Right kidney (tissue), 1 donor: ENCODE data around the gene INPP4A.

Experiments used
- DNase-seq: peaks from one replicate; pipeline ENCODE4 v3.0.0-alpha.2; 2016

The INPP4A gene

DNA sequence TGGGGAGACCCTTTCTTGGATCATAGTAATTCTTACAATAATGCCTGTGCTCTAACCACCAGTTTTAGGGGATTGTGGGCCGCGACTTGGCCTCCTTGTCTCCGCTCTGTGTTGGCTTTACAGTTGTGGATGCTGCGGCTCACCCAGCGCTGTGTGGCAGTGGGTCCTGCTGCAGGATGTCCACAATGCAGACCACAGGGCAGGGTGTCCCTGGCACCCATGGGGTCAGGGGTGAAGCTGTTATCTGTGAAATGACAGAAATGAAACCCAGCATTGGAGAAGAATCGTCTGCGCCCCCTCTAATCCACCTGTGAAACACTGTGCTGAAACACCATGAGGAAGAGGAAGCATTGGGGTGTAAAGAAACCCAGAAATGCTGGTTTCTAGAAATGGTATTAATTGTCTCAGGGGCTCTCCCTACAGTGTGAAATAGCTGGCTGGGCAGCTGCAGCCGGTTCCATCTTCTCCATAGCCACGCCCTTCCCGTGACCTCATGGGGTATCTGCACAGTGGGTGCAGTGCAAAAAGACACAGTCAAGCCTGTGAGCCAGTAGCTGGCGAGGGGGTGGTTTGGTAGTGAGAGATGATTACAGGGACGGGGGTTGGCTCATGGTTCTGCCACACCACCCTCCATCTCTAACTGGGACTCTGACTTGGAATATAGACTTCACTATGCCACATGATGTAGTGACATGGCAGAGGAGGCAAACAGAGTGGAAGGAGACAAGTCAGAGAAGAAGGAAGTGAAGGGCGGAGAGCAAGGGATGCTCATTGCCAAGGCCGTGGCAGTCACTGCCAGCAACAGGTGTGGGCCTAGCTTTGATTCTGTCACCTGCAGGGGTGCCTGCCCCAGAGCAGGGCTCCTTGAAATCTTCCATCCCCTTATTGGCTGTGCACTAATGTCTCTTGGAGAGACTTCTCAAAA is 16.2 kb downstream of the INPP4A start:
- no peak for DNase-seq

DNA sequence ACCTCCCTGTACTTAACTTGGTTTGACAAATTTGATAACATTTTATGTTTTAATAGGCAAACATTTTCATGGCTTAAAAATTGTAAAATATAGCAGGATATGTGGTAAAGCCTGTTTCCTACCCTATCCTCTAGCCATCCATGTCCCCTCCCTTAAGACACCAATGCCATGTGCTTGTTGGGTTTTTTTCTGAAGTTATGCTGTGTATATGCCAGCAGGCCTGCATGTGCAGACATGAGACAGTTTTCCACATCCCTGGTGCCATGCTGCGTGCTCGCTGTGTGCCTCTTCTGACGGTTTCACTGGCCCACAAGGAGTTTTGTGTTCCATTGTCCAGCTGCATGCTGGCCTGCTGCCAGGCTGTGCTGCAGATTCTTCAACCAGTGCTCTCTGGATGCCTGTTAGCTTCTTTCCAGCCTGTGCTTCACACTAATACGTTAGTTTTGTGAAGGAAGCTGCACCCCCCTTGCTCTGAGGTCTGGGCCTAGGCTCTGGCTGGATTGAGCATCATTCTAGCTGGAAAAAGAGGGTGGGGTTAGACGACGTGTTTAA is 16.9 kb downstream of the INPP4A start:
- no peak for DNase-seq

DNA sequence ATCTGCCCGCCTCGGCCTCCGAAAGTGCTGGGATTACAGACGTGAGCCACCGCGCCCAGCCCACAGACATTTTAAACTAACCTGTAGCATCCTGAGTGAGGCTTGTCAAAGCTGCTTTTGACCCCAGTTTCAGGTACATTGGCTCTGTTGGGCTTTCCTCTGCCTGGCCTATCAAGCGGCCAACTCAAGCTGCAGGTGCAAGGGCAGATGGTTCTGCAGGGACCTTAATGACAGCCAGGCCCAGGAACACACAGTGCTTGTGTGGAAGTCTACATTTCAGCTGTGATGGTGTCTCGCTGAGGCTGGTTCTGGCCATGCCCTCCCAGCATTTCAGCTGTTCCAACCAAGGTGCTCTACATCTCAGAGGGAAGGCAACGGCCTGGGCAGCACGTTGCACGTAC is 18.4 kb downstream of the INPP4A start:
- no peak for DNase-seq

DNA sequence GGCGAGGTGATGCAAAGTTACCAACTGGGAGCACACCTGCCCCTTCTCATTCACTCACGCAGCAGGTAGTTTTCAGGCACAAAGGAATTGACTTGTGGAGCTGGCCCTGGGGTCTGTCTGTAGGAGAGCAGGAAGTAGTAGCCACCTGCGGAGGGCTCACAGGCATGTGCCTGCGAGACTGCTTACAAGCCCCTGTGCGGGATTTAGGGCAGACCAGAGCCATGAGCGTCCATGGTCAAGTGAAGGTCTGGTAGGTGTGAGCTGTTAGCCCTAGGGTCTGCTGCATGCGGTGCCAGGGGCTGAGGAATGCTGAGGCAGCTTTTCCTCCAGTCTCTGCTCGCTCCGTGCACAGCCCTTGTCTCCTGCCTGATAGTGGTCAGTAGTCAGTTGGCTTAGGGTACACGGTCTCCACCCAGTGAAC is 18.9 kb downstream of the INPP4A start:
- no peak for DNase-seq

DNA sequence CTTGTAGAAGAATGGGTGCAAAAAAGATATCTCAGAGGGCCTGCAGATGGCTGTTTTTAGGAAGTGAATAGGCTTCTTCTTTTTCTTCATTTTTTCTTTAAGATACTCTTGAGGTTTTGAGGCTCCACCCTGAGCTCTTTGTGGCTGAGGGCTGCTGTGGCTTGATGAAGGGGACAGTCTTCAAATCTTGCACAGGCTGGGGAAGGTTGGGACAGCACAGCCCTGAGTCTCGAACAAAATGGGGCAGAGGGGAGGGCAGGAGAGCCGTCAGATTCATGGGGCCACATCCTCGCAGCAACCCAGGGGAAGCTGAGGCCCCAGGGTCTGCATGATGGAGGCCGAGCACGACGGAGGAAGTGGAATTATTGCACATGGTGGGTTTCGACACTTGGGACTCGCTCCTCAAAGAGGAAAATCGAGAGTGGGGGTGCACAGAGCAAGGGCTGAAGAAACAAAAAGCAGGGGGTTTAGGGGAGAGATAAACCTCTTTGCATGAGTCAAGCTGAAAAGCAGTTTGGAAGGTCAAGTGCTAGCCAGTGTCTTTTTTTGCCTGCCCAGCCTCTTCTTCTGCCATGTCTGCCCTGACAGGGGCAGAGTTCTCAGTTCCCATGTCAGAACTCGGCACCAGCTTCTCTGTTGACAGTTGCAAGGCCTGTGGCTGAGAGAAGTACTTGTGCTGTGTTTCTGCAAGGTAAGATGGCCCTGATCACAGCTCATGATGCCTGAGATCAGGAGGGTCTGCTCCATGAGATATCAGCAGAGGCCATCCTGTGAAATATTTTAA is 19.5 kb downstream of the INPP4A start:
- no peak for DNase-seq

DNA sequence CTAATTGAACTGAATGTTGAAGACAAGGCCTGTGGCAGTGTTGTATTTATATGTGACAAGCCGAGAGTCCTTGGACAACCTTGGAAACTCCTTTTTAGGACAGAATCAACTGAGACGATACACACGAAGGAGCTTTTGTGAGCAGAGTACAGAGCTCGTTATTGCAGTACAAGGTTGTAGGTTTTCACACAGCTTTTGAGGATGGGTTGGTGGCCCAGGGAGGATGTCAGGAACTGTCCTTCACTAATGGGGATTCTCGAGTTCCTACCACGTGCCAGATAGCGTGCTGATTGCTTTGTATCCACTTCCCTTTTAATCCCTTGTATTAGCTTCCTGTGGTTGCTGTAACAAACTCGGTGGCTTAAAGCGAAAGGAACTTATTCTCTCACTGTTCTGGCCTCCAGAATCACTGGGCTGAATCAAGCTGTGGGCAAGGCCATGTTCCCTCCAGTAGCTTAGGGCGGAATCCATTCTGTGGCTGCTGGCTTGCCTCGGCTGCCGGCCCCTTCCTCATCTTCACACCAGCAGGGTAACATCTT is 20.2 kb downstream of the INPP4A start:
- DNase-seq = no peak

DNA sequence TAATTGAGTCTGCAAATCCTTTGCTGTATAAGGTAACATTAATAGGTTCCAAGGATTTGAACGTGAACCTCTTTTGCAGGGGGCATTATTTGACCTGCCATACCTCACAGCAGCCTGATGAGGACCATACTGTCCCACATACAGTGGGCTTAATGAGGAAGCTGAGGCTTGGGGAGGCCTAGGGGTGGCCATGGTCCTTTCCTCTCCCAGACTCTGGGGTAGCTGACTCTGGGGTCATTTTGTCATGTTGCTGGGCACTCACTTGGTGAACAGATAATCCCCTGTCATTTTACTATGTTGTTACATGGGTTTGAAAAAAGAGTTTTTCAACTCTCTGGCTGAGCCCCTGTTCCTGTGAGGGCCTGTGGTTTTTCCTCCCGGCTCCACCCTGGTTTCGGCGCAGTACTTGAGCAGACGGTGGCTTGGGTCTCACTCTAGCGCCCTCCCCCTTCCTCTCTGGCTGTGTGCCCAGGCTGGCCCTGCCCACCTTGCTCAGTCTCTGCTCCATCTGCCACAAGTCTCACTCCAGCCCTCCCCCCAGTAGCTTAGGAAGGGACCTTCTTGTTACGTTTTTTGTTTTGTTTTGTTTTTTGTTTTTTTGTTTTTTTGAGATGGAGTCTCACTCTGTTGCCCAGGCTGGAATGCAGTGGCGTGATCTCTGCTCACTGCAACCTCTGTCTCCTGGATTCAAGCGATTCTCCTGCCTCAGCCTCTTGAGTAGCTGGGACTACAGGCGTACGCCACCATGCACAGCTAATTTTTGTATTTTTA is 21.0 kb downstream of the INPP4A start:
- DNase-seq = peak; percentile 30

DNA sequence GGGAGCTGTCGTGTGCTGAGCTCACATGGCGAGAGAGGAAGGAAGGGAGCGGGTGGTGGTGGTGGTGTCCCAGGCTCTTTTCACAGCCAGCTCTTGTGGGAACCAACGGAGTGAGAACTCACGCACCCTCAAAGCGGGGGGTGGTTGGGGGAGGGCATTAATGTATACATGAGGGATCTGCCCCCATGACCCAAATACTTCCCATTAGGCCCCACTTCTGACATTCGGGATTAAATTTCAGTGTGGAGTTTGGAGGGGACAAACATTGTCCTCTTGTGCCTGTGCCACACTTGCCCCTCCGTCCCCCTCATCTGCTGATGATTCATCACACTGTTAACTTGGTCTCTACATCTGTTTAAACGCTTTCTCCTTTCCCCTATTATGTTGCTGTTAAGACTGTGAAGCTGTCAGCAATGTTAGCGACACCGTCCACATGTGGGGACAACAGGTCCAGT is 22.5 kb downstream of the INPP4A start:
- no peak for DNase-seq

DNA sequence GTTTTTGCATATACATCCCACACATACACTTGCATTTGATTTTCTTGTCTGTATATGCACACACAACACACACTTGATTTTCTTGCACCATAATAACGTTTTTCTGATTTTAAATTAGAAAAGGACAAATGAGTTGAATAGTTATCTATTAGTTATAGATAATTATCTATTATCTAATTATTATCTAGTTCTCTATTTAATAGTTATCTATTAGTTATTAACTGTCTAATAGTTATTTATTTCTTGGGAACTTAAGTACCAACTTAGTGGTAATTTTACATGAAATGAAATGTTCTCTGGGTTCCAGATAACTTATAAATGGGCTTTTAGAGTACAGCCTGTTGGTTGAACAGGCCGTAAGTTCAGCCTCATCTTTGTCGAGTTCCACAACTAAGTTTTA is 23.0 kb downstream of the INPP4A start:
- DNase-seq = no peak

DNA sequence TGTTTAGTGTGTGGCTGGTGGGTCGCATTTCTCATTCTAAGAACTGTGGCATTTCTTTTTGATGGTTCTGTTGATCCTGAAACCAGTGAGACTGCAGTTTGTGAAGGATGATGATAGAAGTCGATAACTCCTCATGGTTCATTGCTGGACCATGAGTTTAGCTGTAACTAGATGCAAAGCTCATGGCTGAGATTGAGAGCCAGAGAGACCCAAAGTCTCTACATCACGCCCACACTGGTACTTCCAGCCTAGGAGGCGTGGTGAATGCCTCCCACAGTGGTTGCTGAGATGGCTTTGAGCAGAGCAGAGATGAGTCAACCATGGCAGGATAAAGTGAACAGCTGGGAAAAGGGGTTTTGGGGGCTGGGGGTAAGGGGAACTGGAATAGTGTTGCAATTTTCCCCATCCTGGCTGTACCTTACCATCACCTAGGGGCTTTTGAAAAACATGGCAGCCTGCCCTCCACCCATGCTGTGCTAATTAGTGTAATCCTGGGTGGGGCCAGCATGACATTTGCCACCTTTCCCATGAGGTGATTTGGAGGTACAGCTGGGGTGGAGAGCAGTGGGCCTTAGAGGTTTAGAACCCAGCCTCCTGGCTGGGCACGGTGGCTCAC is 24.1 kb downstream of the INPP4A start:
- DNase-seq = no peak

DNA sequence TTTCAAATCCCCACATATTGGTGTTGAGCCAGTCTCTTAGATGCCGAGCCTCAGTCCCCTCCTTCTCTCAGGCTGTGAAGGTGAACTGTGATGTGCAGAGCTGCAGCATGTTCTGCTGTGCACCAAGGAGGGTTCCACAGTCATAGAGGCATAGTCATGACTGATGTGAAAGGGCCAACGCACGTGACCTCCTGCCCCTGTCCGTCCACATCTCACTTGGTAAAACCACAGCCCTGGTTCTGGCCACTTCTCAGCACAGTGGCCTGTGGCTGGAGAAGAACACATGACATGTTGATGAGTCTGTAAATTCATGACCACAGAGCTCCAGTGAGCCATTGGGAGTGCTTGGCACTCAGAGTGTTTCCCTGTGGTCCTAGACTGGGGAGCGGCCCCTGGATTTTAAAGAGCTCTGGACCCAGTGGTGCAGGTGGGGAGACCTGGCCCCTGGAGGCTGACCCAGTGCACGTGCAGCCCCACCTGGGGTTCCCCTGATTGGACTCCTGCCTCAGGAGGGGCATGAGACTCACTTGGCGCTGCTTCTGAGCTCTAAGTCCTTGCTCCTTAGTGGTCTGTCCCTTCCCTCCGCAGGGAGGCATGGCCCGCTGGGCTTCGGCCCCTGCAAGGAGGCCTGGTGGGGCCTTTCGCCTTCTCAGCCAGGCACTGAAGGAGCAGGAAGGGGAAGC is 25.3 kb downstream of the INPP4A start:
- no peak for DNase-seq

DNA sequence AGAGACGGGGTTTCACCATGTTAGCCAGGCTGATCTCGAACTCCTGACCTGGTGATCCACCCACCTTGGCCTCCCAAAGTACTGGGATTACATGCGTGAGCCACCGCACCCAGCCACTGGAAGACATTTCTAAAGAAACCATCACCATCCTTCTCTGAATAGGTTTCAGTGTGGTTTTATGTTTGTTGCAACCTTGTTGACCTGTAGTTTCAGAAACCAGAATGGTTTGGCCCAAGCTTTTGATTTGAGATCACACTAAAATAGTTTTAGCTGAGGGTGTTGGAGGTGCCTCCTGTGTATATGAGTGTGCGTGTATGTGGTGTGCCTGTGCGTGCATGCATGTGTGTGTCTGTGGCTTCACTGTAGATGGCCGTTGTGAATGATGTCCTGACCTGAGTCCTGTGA is 26.2 kb downstream of the INPP4A start:
- DNase-seq = no peak

DNA sequence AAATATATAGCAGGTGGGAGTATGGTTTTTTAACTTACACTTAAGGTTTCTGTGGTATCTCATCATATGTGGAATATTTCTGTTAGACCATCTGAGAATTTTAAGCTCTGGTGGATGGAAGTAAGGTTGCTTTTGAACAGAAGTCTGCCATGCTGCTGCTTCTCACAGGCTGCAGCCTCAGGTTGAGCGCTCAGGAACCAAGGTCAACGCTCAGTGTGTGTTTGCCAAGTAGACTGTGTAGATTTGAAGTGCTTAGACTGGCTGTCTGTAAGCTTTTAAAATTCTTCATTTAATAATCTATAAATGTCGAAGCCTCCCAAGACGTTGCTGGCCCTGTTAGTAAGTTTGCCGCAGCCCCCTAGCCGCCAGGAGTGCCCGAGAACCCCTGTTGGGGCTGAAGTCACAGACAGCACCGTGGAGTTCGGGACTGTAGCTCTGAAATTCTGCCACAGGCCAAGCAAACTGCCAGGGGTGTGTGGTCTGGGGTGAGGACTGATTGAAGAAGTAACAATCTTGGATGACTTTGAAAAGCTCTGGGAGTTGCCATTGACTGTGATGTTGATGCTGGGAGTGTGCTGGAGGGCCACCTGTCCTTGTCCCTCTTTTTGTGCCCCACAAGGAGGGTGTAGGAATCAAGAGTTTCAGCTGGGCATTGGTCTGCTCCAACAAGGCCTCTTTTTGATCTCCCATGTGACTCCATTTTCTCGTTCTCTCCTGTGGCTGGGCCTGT is 26.9 kb downstream of the INPP4A start:
- no peak for DNase-seq

DNA sequence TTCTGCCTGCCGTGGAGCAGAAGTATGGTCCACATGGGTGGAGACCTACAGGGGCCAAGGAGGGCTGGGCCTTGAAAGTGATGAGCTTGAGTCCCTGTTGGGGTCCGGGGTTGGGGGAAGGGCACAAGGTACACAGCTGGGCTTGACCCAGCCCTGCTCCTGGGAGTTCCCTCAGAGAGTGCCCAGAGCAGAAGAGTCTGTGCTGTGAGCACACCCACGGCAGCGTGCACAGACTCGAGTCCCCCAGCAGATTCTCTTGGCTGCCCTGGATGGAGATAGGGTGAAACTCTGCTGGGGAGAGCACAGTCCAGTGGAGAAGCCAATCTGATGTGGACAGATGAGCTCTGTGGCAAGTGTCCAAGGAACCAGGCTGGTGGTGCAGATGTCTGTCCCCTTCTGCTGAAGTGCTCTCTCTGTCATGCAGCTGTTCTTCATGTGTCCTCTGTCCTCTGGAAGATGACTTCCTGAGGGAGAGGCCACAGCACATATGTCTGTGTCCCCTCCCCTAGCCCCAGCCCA is 27.5 kb downstream of the INPP4A start:
- DNase-seq = no peak

DNA sequence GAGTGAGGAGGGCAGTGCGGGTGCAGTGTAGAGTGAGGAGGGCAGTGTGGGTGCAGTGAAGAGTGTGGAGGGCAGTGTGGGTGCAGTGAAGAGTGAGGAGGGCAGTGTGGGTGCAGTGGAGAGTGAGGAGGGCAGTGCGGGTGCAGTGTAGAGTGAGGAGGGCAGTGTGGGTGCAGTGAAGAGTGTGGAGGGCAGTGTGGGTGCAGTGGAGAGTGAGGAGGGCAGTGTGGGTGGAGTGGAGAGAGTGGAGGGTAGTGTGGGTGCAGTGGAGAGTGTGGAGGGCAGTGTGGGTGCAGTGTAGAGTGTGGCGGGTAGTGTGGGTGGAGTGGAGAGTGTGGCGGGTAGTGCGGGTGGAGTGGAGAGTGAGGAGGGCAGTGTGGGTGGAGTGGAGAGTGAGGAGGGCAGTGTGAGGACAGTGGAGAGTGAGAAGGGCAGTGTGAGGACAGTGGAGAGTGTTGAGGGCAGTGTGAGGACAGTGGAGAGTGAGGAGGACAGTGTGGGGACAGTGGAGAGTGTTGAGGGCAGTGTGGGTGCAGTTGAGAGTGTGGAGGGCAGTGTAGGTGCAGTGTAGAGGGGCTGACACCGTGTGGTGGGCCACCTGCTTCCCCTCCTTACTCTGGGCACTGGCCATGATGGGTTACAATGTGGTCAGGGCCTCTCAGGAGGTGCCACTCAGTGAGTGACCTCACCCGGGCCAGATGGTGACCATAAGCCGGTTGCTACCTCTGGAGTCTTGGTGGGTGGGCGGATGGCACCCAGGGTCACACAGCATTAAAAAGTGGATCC is 28.5 kb downstream of the INPP4A start:
- DNase-seq = no peak

DNA sequence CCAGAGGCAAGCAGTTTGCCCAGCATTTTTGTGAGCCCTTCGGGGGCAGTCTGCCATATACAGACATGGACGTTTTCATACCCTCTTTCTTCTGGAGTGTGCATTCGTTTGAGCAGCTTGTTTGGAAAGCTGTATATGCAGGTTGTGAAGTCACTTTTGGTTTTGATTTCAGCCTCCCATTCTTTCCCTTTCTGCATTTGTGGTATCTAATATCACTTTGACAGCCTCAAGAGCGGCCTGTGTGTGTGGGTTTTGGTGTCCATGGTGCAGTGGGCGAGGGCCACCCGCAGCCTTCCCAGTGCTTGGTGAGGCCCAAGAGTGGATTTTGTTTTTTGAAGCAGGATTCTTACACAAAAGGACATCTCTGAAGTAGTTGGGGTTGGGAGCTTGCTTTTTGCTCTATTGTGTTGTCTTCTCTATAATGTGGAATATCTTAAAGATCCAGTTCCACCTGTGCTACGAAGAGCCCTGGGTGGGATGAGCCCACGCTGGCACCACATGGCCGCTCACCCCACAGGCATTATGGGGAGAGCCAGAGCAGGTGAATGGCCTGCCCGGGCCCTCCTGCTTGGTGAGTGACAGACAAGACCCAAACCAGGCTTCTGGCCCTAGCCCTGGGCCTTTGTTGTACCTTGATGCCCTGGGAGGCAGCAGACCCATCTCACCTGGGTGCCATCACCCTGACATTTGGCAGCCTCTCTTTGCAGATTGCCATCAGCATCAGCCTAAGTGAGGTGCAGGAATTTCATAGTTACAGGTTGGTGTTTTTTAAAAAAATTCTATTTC is 29.5 kb downstream of the INPP4A start:
- no peak for DNase-seq

DNA sequence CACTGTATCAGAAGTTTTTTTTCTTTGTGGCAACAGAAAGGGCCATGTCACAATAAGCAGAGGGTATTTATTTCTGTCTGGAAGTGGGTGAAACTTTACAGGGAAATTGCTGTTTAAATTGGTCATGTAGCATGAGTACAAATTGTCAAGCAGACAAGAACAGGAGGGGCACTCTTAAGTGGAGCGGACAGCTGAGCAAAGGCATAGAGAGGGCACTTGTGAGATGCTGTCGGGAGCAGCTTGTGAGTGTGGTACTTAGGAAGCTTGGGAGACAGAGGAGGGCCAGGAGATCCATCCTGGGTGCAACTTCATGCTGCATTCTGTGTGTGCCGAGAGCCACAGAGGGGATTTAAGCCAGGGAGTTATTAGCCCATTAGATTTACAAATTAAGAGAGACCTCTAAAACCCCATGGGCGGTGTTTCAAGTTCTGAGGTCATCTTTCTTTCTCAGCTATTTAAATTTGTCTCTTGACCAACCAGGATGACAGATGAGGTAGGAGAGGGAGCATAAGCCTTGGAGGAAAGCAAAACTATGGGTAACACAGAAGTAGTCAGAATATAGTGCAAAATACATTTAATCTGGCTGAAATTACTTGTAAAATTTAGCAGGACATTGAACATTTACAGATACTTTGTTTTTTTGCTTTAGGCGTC is 30.4 kb downstream of the INPP4A start:
- no peak for DNase-seq
